ENCODE measurements around the gene NAPB.

The NAPB gene

DNA sequence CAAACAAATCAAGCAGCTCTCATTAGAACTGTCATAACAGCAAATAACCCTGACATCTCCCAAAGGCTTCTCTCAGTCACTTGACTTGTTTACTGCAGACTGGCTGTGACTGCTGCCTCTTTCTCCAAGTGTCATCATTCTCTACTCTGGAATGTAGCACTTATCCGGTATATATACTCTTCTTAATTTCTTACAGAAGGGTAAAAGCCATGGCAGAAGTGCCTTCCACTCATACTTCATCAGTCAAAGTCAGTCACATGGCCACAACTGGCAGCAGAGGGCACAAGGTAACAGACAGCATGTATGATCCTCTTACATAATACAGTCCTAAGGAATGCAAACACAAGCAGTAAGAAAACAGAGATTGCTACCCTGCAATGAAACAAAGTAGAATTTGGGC is 9.3 kb downstream of the NAPB start:
- Histone ChIP-seq H3K4me3 (ENCODE audit: low read depth, low read length) (no peak overlapping the region), H3K27me3 (no peaks in the 10 kb centered on the region), H3K36me3 (no peaks in the 10 kb centered on the region), H3K9me3 (no peaks in the 10 kb centered on the region), H3K4me1 (no peaks in the 10 kb centered on the region)
- TF ChIP-seq CTCF (IDR thresholded peaks at IDR 0.05; ENCODE audit: low read depth, low read length) = no peak
- no peak for DNase-seq

- H3K9me3 ChIP-seq = no peaks in the 10 kb centered on the region
- no peaks in the 10 kb centered on the region for H3K27me3 ChIP-seq
- H3K36me3 ChIP-seq = no peaks in the 10 kb centered on the region
- H3K4me3 ChIP-seq (ENCODE audit: low read depth, low read length) = no peak overlapping the region
- DNase-seq = no peak
- TF ChIP-seq CTCF (IDR thresholded peaks at IDR 0.05; ENCODE audit: low read depth, low read length) = no peak
- H3K4me1 ChIP-seq = no peaks in the 10 kb centered on the region
These were observed 10.2 kb downstream of the NAPB start for GRCh38 chr20:23410916-23411695.

- no peak overlapping the region for H3K4me3 ChIP-seq (ENCODE audit: low read depth, low read length)
- no peaks in the 10 kb centered on the region for H3K36me3 ChIP-seq
- H3K4me1 ChIP-seq = no peaks in the 10 kb centered on the region
- H3K27me3 ChIP-seq = no peaks in the 10 kb centered on the region
- H3K9me3 ChIP-seq = no peaks in the 10 kb centered on the region
- no peak for DNase-seq
- no peak for TF ChIP-seq CTCF (IDR thresholded peaks at IDR 0.05; ENCODE audit: low read depth, low read length)
These were observed 11.5 kb downstream of the NAPB start for GRCh38 chr20:23409800-23410199.

- no peaks in the 10 kb centered on the region for H3K9me3 ChIP-seq
- no peaks in the 10 kb centered on the region for H3K36me3 ChIP-seq
- no peaks in the 10 kb centered on the region for H3K27me3 ChIP-seq
- DNase-seq = no peak
- no peak for TF ChIP-seq CTCF (IDR thresholded peaks at IDR 0.05; ENCODE audit: low read depth, low read length)
- no peak overlapping the region for H3K4me3 ChIP-seq (ENCODE audit: low read depth, low read length)
- H3K4me1 ChIP-seq = no peaks in the 10 kb centered on the region
These were observed 12.3 kb downstream of the NAPB start for GRCh38 chr20:23408957-23409356.

DNA sequence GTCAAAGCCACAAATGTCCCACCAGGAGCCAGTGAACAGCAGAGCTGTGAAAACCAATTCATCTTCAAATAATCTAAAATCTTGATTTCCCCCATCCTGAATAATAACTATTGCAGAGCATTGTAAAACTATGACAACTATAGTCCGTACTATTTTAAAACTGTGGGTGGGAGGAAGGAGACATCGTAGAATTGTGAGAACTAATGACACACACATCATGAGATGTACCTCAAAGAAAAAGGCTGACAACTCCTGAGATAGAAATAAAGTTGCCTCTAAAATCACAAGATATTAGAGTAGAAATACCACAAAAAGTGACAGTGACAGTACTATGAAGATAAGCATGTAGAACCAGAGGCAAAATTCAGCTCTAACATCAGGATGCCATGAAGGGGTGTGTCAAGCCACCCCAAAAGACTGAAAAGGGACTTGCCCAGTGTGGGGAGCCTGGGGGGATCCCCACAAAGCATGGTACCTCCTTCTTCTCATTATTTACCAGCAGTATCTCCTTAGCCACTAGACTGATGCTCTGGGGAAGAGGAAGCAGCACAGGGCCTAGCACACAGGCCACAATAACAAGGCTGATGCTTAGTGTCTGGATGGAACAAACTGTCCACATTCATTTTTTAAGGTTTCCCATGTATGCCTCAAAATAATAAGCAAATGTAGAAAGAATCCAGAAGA is 13.4 kb downstream of the NAPB start:
- no peak for TF ChIP-seq CTCF (IDR thresholded peaks at IDR 0.05; ENCODE audit: low read depth, low read length)
- Histone ChIP-seq H3K36me3 (no peaks in the 10 kb centered on the region), H3K27me3 (no peaks in the 10 kb centered on the region), H3K4me3 (ENCODE audit: low read depth, low read length) (no peak overlapping the region), H3K9me3 (no peaks in the 10 kb centered on the region), H3K4me1 (no peaks in the 10 kb centered on the region)
- no peak for DNase-seq

GRCh38 chr20:23406880-23407279 is 14.4 kb downstream of the NAPB start:
- DNase-seq = no peak
- TF ChIP-seq CTCF (IDR thresholded peaks at IDR 0.05; ENCODE audit: low read depth, low read length) = no peak
- H3K9me3 ChIP-seq = no peaks in the 10 kb centered on the region
- H3K36me3 ChIP-seq = no peaks in the 10 kb centered on the region; the same call in 1 of the 2 replicates
- no peak overlapping the region for H3K4me3 ChIP-seq (ENCODE audit: low read depth, low read length)
- H3K4me1 ChIP-seq = no peaks in the 10 kb centered on the region
- H3K27me3 ChIP-seq = no peaks in the 10 kb centered on the region

All from BE2C (cell line).